ENCODE data around the gene TYW5. TPM values are rescaled to one million over a fixed set of nuclear protein-coding genes. Genes with fewer than 3 reads are reported as not detected.

Gene TYW5
- total and polyA plus RNA-seq, 2 of the 13 experiments (the other 11 are each of a cell fraction or from before 2014, with no cell fraction given): 8.3 to 14.6 TPM

- TF ChIP-seq CTCF (CRISPR knock-in tag; IDR thresholded peaks at IDR 0.05) (peak; percentile 34), SKIL (CRISPR knock-in tag; IDR thresholded peaks at IDR 0.05; ENCODE audit: borderline replicate concordance) (no peak; the same call in 1 of the 2 replicates), XRCC5 (optimal IDR thresholded peaks at IDR 0.05; ENCODE audit: low read length) (peak; percentile 61), THYN1 (CRISPR knock-in tag; IDR thresholded peaks at IDR 0.05; ENCODE audit: borderline replicate concordance, low read depth) (no peak), ARID3A (IDR thresholded peaks at IDR 0.05; ENCODE audit: low read depth, low read length) (no peak), IKZF1 (IDR thresholded peaks at IDR 0.05) (no peak), SMAD1 (CRISPR knock-in tag; IDR thresholded peaks at IDR 0.05; ENCODE audit: borderline replicate concordance, low read depth) (peak; percentile 94), HMGXB3 (CRISPR knock-in tag; IDR thresholded peaks at IDR 0.05; ENCODE audit: borderline replicate concordance) (no peak), MAFG (CRISPR knock-in tag; IDR thresholded peaks at IDR 0.05) (no peak), TOE1 (CRISPR knock-in tag; IDR thresholded peaks at IDR 0.05) (no peak), PTBP1 (IDR thresholded peaks at IDR 0.05; ENCODE audit: low read depth, low read length, poor library complexity, severe bottlenecking) (no peak), ZNF431 (CRISPR knock-in tag; IDR thresholded peaks at IDR 0.05; ENCODE audit: borderline replicate concordance, low read depth) (no peak; the same call in 1 of the 2 replicates), ZFP37 (CRISPR knock-in tag; IDR thresholded peaks at IDR 0.05; ENCODE audit: borderline replicate concordance) (no peak), ZNF550 (CRISPR knock-in tag; IDR thresholded peaks at IDR 0.05; ENCODE audit: borderline replicate concordance) (peak; percentile 88; the same call in 1 of the 2 replicates), ZNF496 (CRISPR knock-in tag; IDR thresholded peaks at IDR 0.05; ENCODE audit: insufficient replicate concordance) (no peak), HHEX (CRISPR knock-in tag; IDR thresholded peaks at IDR 0.05) (no peak), SUZ12 (IDR thresholded peaks at IDR 0.05; ENCODE audit: low read depth, low read length) (no peak), ZNF616 (CRISPR knock-in tag; IDR thresholded peaks at IDR 0.05; ENCODE audit: low read depth) (no peak), ZNF772 (CRISPR knock-in tag; IDR thresholded peaks at IDR 0.05) (peak; percentile 89)
These were observed 44.0 kb downstream of the TYW5 start, which contains the start of gene C2orf69 (continued) for GRCh38 chr2:199911052-199911876.
